DOHH2 (cell line): ENCODE data around the gene CYP4F12.

Experiments used
- H3F3A ChIP-seq: fragments of 200-600 bp; sonication (generic), shearing (Covaris generic); 2 replicates; pipeline ENCODE4 v1.6.0; 2016; ENCODE audit warnings: antibody characterized with exemption, mild to moderate bottlenecking; ENCODE audit not compliant: control insufficient read depth, insufficient read depth
- H3K27ac ChIP-seq: fragments of 200-600 bp; sonication (generic); 2 replicates; pipeline ENCODE4 v1.5.1; 2014; ENCODE audit warnings: low read depth, mild to moderate bottlenecking, low read length, moderate library complexity
- H3K27me3 ChIP-seq: fragments of 200-600 bp; sonication (generic); 2 replicates; pipeline ENCODE4 v1.6.1; 2014; ENCODE audit warnings: mild to moderate bottlenecking, low read length, mixed read lengths; ENCODE audit not compliant: control insufficient read depth
- H3K36me3 ChIP-seq: fragments of 200-600 bp; sonication (generic); 2 replicates; pipeline ENCODE4 v1.6.1; 2014; ENCODE audit warnings: mild to moderate bottlenecking, low read length, moderate library complexity, mixed read lengths; ENCODE audit not compliant: control insufficient read depth
- H3K4me1 ChIP-seq: fragments of 200-600 bp; sonication (generic); 2 replicates; pipeline ENCODE4 v1.6.1; 2014; ENCODE audit warnings: mild to moderate bottlenecking, low read length, mixed read lengths; ENCODE audit not compliant: control insufficient read depth
- H3K4me2 ChIP-seq: fragments of 200-600 bp; sonication (generic); 2 replicates; pipeline ENCODE4 v1.6.0; 2014; ENCODE audit warnings: mild to moderate bottlenecking, low read length, moderate library complexity
- H3K4me3 ChIP-seq: fragments of 200-600 bp; sonication (generic); 2 replicates; pipeline ENCODE4 v1.5.1; 2014; ENCODE audit warnings: mild to moderate bottlenecking, low read length, mixed read lengths
- H3K79me2 ChIP-seq: fragments of 200-600 bp; sonication (generic); 2 replicates; pipeline ENCODE4 v1.6.1; 2014; ENCODE audit warnings: mild to moderate bottlenecking, low read length, mixed read lengths; ENCODE audit not compliant: control insufficient read depth
- H3K9me2 ChIP-seq: fragments of 200-600 bp; sonication (generic); replicated peaks from 2 replicates; pipeline ENCODE4 v1.6.1; 2014; ENCODE audit warnings: mild to moderate bottlenecking, low read length, mixed read lengths; ENCODE audit not compliant: control insufficient read depth
- H3K9me3 ChIP-seq: fragments of 200-600 bp; sonication (generic); 2 replicates; pipeline ENCODE4 v1.6.1; 2014; ENCODE audit warnings: antibody characterized with exemption, low read length, mixed read lengths; ENCODE audit not compliant: control insufficient read depth, insufficient read depth
- H4K20me1 ChIP-seq: fragments of 200-600 bp; sonication (generic); 2 replicates; pipeline ENCODE4 v1.6.0; 2014; ENCODE audit warnings: low read depth, mild to moderate bottlenecking, antibody characterized with exemption, low read length, moderate library complexity; ENCODE audit not compliant: control insufficient read depth, insufficient read depth
- CTCF ChIP-seq: fragments of 200-600 bp; sonication (generic); IDR thresholded peaks from one replicate; pipeline ENCODE4 v1.5.1; 2014; ENCODE audit warnings: antibody characterized with exemption, mild to moderate bottlenecking, low read depth, low read length; ENCODE audit not compliant: poor library complexity, severe bottlenecking
- EZH2phosphoT487 ChIP-seq: fragments of 200-600 bp; sonication (generic); IDR thresholded peaks from 2 replicates; pipeline ENCODE4 v1.6.1; 2017; ENCODE audit warnings: borderline replicate concordance, mild to moderate bottlenecking, antibody characterized with exemption, low read length, moderate library complexity, mixed read lengths

Gene CYP4F12

GRCh38 chr19:15702534-15702930, 29.6 kb downstream of the CYP4F12 start:
- Histone ChIP-seq H3K79me2 (no peaks in the 10 kb centered on the region), H3K4me1 (peaks cover 5% of the 10 kb centered on the region), H3K9me3 (no peaks in the 10 kb centered on the region), H3K9me2 (no peaks in the 10 kb centered on the region), H3K4me3 (no peak overlapping the region), H3K27ac (no peak overlapping the region), H3F3A (no peaks in the 10 kb centered on the region), H3K36me3 (no peaks in the 10 kb centered on the region), H3K27me3 (no peaks in the 10 kb centered on the region; the same call in 1 of the 2 replicates), H4K20me1 (no peaks in the 10 kb centered on the region), H3K4me2 (no peak overlapping the region)
- TF ChIP-seq EZH2phosphoT487 (no peak), CTCF (peak; percentile 55)

- Histone ChIP-seq H4K20me1 (no peaks in the 10 kb centered on the region), H3K4me3 (no peak overlapping the region), H3K9me2 (no peaks in the 10 kb centered on the region), H3K27ac (no peak overlapping the region), H3K4me1 (no peaks in the 10 kb centered on the region), H3K79me2 (no peaks in the 10 kb centered on the region), H3K36me3 (no peaks in the 10 kb centered on the region), H3F3A (no peaks in the 10 kb centered on the region), H3K27me3 (0 out of 2 replicates have a peak, but pooled peaks cover 2% of the 10 kb centered on the region), H3K4me2 (no peak overlapping the region), H3K9me3 (no peaks in the 10 kb centered on the region)
- no peak for TF ChIP-seq CTCF
- no peak for TF ChIP-seq EZH2phosphoT487
Measured at GRCh38 chr19:15714638-15715037, 41.8 kb downstream of the CYP4F12 start.

- H3K36me3 ChIP-seq, result no peaks in the 10 kb centered on the region
- no peaks in the 10 kb centered on the region for H3K79me2 ChIP-seq
- H3K9me3 ChIP-seq, result no peaks in the 10 kb centered on the region
- no peak overlapping the region for H3K27ac ChIP-seq
- no peaks in the 10 kb centered on the region for H3K9me2 ChIP-seq
- H3K4me1 ChIP-seq, result no peaks in the 10 kb centered on the region
- no peak for TF ChIP-seq CTCF
- no peak for TF ChIP-seq EZH2phosphoT487
- no peak overlapping the region for H3K4me3 ChIP-seq
- no peaks in the 10 kb centered on the region for H3F3A ChIP-seq
- H3K27me3 ChIP-seq, result 0 out of 2 replicates have a peak, but pooled peaks cover 2% of the 10 kb centered on the region
- no peaks in the 10 kb centered on the region for H4K20me1 ChIP-seq
- H3K4me2 ChIP-seq, result no peak overlapping the region
Measured at GRCh38 chr19:15715642-15716041, 42.8 kb downstream of the CYP4F12 start.

- H3K9me2 ChIP-seq, result no peaks in the 10 kb centered on the region
- H3K4me3 ChIP-seq, result no peak overlapping the region
- no peaks in the 10 kb centered on the region for H3K27me3 ChIP-seq
- H3K9me3 ChIP-seq, result no peaks in the 10 kb centered on the region
- H3K36me3 ChIP-seq, result no peaks in the 10 kb centered on the region
- no peaks in the 10 kb centered on the region for H3K4me1 ChIP-seq
- no peaks in the 10 kb centered on the region for H4K20me1 ChIP-seq
- no peaks in the 10 kb centered on the region for H3K79me2 ChIP-seq
- H3F3A ChIP-seq, result no peaks in the 10 kb centered on the region
- no peak overlapping the region for H3K4me2 ChIP-seq
- no peak overlapping the region for H3K27ac ChIP-seq
- no peak for TF ChIP-seq CTCF
Measured at GRCh38 chr19:15717809-15718208, 44.9 kb downstream of the CYP4F12 start.
